WTC11 (cell line): Measurements from ENCODE around the gene ALK. TPM values are rescaled to one million over a fixed set of nuclear protein-coding genes. Genes with fewer than 3 reads are reported as not detected.

ENCODE experiments used
- ATAC-seq: fragments of 200-7000 bp; cut with Tn5 transposase; 2 replicates; pipeline ENCODE4 v1.10.0; 2021; ENCODE audit warnings: mild to moderate bottlenecking, moderate library complexity
- CTCF ChIA-PET: fragments of 300-600 bp; sonication (Branson Sonifier 250); formaldehyde crosslinking; loops from one replicate; lab custom pipeline; 2021; ENCODE audit warnings: antibody characterized with exemption; lab: Charles Lee
- POLR2A ChIA-PET: fragments of 350-600 bp; sonication (Branson Sonifier 250); formaldehyde crosslinking; loops from one replicate; lab custom pipeline; 2021; ENCODE audit warnings: antibody characterized with exemption; lab: Charles Lee
- DNase-seq: peaks from one replicate; pipeline ENCODE4 v3.0.0; 2021; ENCODE audit warnings: low spot score
- H3K27ac Mint-ChIP-seq: 2 replicates; pipeline ENCODE4 v1.8.0; 2021; ENCODE audit warnings: mixed read lengths
- H3K27me3 Mint-ChIP-seq: 2 replicates; pipeline ENCODE4 v1.8.0; 2021; ENCODE audit warnings: low read depth, mild to moderate bottlenecking, moderate library complexity, mixed read lengths
- H3K36me3 Mint-ChIP-seq: 2 replicates; pipeline ENCODE4 v1.8.0; 2021; ENCODE audit warnings: mixed read lengths
- H3K4me1 Mint-ChIP-seq: 2 replicates; pipeline ENCODE4 v1.8.0; 2022; ENCODE audit warnings: mixed read lengths
- H3K4me3 Mint-ChIP-seq: 2 replicates; pipeline ENCODE4 v1.8.0; 2021; ENCODE audit warnings: mild to moderate bottlenecking, moderate library complexity, mixed read lengths
- H3K9me3 Mint-ChIP-seq: 2 replicates; pipeline ENCODE4 v1.8.0; 2021; ENCODE audit warnings: mixed read lengths
- ARID4B ChIP-seq: sonication (generic); formaldehyde crosslinking; IDR thresholded peaks from 2 replicates; pipeline ENCODE4 v1.8.0; 2023; ENCODE audit warnings: missing genetic modification reagents, mild to moderate bottlenecking, borderline replicate concordance
- ATF2 ChIP-seq: sonication (generic); formaldehyde crosslinking; IDR thresholded peaks from 2 replicates; pipeline ENCODE4 v1.8.1; 2022; ENCODE audit warnings: low read depth, missing genetic modification reagents, borderline replicate concordance
- IRF1 ChIP-seq: sonication (generic); formaldehyde crosslinking; IDR thresholded peaks from 2 replicates; pipeline ENCODE4 v1.8.0; 2023; ENCODE audit warnings: missing genetic modification reagents
- IRF2 ChIP-seq: sonication (generic); formaldehyde crosslinking; IDR thresholded peaks from 2 replicates; pipeline ENCODE4 v1.8.0; 2022; ENCODE audit warnings: low read depth, missing genetic modification reagents, borderline replicate concordance
- NFATC4 ChIP-seq: fragments of 250-450 bp; sonication (Bioruptor Pico); IDR thresholded peaks from 2 replicates; pipeline ENCODE4 v1.9.0; 2021; ENCODE audit warnings: mild to moderate bottlenecking
- NR1H2 ChIP-seq: sonication (generic); formaldehyde crosslinking; IDR thresholded peaks from 2 replicates; pipeline ENCODE4 v1.9.0; 2021; ENCODE audit warnings: mild to moderate bottlenecking, moderate library complexity, missing genetic modification reagents
- NR3C1 ChIP-seq: sonication (generic); formaldehyde crosslinking; conservative IDR thresholded peaks from 2 replicates; pipeline ENCODE4 v1.8.1; 2023; ENCODE audit warnings: low read depth, mild to moderate bottlenecking, missing genetic modification reagents
- RELA ChIP-seq: sonication (generic); formaldehyde crosslinking; IDR thresholded peaks from 2 replicates; pipeline ENCODE4 v1.8.1; 2022; ENCODE audit warnings: missing genetic modification reagents, mild to moderate bottlenecking, borderline replicate concordance
- SOX15 ChIP-seq: fragments of 250-450 bp; sonication (Bioruptor Pico); IDR thresholded peaks from 2 replicates; pipeline ENCODE4 v1.9.0; 2021; ENCODE audit warnings: mild to moderate bottlenecking
- STAT6 ChIP-seq: sonication (generic); formaldehyde crosslinking; conservative IDR thresholded peaks from 2 replicates; pipeline ENCODE4 v1.8.1; 2023; ENCODE audit warnings: mild to moderate bottlenecking, low read depth, missing genetic modification reagents, moderate library complexity
- TCF7 ChIP-seq: sonication (generic); formaldehyde crosslinking; IDR thresholded peaks from 2 replicates; pipeline ENCODE4 v1.8.0; 2022; ENCODE audit warnings: mild to moderate bottlenecking, low read depth, missing genetic modification reagents, moderate library complexity
- USF1 ChIP-seq: sonication (generic); formaldehyde crosslinking; IDR thresholded peaks from 2 replicates; pipeline ENCODE4 v1.8.0; 2022; ENCODE audit warnings: mild to moderate bottlenecking, missing genetic modification reagents
- USF2 ChIP-seq: sonication (generic); formaldehyde crosslinking; IDR thresholded peaks from 2 replicates; pipeline ENCODE4 v1.8.1; 2023; ENCODE audit warnings: mild to moderate bottlenecking, missing genetic modification reagents, moderate library complexity
- ZBTB21 ChIP-seq: sonication (generic); formaldehyde crosslinking; IDR thresholded peaks from 2 replicates; pipeline ENCODE4 v1.8.1; 2023; ENCODE audit warnings: mild to moderate bottlenecking, missing genetic modification reagents, borderline replicate concordance
- total RNA-seq: library from RNA; stranded (reverse); gene quantifications from 3 replicates; pipeline ENCODE4 v1.2.3, GENCODE V29; 2021
- TF ChIP-seq, protein P1 (sequence below): sonication (generic); formaldehyde crosslinking; IDR thresholded peaks from 2 replicates; pipeline ENCODE4 v1.8.1; 2023; ENCODE audit warnings: mild to moderate bottlenecking, missing genetic modification reagents
- TF ChIP-seq, protein P2 (sequence below): sonication (generic); formaldehyde crosslinking; IDR thresholded peaks from 2 replicates; pipeline ENCODE4 v1.8.0; 2022; ENCODE audit warnings: missing genetic modification reagents
- TF ChIP-seq, protein P3 (sequence below): sonication (generic); formaldehyde crosslinking; IDR thresholded peaks from 2 replicates; pipeline ENCODE4 v1.8.1; 2023; ENCODE audit warnings: mild to moderate bottlenecking, missing genetic modification reagents

The ALK gene
- total RNA-seq, 1 experiment from 2014 or later = not detected

DNA sequence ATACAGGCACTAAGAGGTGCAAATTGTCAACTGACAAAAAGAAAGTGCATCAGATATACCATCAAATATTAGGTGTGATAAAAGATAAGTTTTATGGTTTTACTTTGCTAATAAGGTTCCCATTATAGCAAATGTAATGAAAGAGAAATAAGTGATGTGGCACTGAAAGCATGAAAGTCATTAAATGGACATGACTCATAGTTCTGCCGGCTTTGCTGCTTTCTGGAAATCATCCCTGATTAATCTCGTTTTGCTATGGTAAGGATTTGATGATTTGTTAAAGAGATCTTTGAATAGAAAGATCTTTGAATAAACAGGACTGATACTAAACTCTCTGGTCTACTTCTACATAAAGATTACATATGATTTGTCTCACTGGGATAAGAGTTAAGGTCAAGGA, 733.5 kb downstream of the ALK start (continued):
- TF ChIP-seq ARID4B (CRISPR knock-in tag) = no peak
- TF ChIP-seq USF1 (CRISPR knock-in tag) = no peak

- no peaks in the 10 kb centered on the region for H3K4me1 Mint-ChIP-seq
- peaks cover 7% of the 10 kb centered on the region for H3K36me3 Mint-ChIP-seq
- no peak for TF ChIP-seq TCF7 (CRISPR knock-in tag)
- TF ChIP-seq STAT6 = no peak
- TF ChIP-seq, protein P1, sequence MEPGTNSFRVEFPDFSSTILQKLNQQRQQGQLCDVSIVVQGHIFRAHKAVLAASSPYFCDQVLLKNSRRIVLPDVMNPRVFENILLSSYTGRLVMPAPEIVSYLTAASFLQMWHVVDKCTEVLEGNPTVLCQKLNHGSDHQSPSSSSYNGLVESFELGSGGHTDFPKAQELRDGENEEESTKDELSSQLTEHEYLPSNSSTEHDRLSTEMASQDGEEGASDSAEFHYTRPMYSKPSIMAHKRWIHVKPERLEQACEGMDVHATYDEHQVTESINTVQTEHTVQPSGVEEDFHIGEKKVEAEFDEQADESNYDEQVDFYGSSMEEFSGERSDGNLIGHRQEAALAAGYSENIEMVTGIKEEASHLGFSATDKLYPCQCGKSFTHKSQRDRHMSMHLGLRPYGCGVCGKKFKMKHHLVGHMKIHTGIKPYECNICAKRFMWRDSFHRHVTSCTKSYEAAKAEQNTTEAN (CRISPR knock-in tag) = no peak
- TF ChIP-seq USF2 = no peak
- TF ChIP-seq, protein P2, sequence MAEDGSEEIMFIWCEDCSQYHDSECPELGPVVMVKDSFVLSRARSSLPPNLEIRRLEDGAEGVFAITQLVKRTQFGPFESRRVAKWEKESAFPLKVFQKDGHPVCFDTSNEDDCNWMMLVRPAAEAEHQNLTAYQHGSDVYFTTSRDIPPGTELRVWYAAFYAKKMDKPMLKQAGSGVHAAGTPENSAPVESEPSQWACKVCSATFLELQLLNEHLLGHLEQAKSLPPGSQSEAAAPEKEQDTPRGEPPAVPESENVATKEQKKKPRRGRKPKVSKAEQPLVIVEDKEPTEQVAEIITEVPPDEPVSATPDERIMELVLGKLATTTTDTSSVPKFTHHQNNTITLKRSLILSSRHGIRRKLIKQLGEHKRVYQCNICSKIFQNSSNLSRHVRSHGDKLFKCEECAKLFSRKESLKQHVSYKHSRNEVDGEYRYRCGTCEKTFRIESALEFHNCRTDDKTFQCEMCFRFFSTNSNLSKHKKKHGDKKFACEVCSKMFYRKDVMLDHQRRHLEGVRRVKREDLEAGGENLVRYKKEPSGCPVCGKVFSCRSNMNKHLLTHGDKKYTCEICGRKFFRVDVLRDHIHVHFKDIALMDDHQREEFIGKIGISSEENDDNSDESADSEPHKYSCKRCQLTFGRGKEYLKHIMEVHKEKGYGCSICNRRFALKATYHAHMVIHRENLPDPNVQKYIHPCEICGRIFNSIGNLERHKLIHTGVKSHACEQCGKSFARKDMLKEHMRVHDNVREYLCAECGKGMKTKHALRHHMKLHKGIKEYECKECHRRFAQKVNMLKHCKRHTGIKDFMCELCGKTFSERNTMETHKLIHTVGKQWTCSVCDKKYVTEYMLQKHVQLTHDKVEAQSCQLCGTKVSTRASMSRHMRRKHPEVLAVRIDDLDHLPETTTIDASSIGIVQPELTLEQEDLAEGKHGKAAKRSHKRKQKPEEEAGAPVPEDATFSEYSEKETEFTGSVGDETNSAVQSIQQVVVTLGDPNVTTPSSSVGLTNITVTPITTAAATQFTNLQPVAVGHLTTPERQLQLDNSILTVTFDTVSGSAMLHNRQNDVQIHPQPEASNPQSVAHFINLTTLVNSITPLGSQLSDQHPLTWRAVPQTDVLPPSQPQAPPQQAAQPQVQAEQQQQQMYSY (CRISPR knock-in tag) = no peak
- TF ChIP-seq IRF2 = no peak
- no peak for TF ChIP-seq NR3C1 (CRISPR knock-in tag)
- TF ChIP-seq ATF2 (CRISPR knock-in tag) = no peak
- no peak for TF ChIP-seq RELA (CRISPR knock-in tag)
- TF ChIP-seq NFATC4 (CRISPR knock-in tag) = no peak
- no peak for TF ChIP-seq ZBTB21 (CRISPR knock-in tag)
- TF ChIP-seq SOX15 (CRISPR knock-in tag) = no peak
- TF ChIP-seq NR1H2 = no peak
- TF ChIP-seq, protein P3, sequence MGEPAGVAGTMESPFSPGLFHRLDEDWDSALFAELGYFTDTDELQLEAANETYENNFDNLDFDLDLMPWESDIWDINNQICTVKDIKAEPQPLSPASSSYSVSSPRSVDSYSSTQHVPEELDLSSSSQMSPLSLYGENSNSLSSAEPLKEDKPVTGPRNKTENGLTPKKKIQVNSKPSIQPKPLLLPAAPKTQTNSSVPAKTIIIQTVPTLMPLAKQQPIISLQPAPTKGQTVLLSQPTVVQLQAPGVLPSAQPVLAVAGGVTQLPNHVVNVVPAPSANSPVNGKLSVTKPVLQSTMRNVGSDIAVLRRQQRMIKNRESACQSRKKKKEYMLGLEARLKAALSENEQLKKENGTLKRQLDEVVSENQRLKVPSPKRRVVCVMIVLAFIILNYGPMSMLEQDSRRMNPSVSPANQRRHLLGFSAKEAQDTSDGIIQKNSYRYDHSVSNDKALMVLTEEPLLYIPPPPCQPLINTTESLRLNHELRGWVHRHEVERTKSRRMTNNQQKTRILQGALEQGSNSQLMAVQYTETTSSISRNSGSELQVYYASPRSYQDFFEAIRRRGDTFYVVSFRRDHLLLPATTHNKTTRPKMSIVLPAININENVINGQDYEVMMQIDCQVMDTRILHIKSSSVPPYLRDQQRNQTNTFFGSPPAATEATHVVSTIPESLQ = no peak
- no peak for TF ChIP-seq IRF1 (CRISPR knock-in tag)
- peaks cover 2% of the 10 kb centered on the region; the same call in 1 of the 2 replicates for H3K27me3 Mint-ChIP-seq
- H3K27ac Mint-ChIP-seq = no peak overlapping the region
- ChIA-PET POLR2A (no interaction called here), CTCF (no interaction called here)
- no peak overlapping the region for H3K4me3 Mint-ChIP-seq
- H3K9me3 Mint-ChIP-seq = peaks cover 10% of the 10 kb centered on the region
- no peak for DNase-seq
- no peak for ATAC-seq
These were observed 734.6 kb downstream of the ALK start for GRCh38 chr2:29186817-29187216.
